HL-60 (cell line): ENCODE data around the gene RTL9.

Source experiments
- POLR2AphosphoS5 ChIP-seq: IDR thresholded peaks from 2 replicates; pipeline ENCODE4 v1.6.1; 2012; ENCODE audit warnings: low read depth
- REST ChIP-seq: IDR thresholded peaks from 2 replicates; pipeline ENCODE4 v1.6.1; 2012; ENCODE audit warnings: low read depth; ENCODE audit not compliant: insufficient replicate concordance
- SPI1 ChIP-seq: IDR thresholded peaks from 2 replicates; pipeline ENCODE4 v1.6.1; 2012; ENCODE audit warnings: low read depth, mild to moderate bottlenecking, borderline replicate concordance
- TF ChIP-seq, protein P1 (sequence below): IDR thresholded peaks from one replicate; pipeline ENCODE4 v1.5.1; 2011; ENCODE audit warnings: low read length, control low read depth, inconsistent platforms; ENCODE audit not compliant: insufficient read depth

GRCh38 chrX:110327336-110327735, 31.3 kb upstream of the RTL9 start:
- TF ChIP-seq, protein P1, sequence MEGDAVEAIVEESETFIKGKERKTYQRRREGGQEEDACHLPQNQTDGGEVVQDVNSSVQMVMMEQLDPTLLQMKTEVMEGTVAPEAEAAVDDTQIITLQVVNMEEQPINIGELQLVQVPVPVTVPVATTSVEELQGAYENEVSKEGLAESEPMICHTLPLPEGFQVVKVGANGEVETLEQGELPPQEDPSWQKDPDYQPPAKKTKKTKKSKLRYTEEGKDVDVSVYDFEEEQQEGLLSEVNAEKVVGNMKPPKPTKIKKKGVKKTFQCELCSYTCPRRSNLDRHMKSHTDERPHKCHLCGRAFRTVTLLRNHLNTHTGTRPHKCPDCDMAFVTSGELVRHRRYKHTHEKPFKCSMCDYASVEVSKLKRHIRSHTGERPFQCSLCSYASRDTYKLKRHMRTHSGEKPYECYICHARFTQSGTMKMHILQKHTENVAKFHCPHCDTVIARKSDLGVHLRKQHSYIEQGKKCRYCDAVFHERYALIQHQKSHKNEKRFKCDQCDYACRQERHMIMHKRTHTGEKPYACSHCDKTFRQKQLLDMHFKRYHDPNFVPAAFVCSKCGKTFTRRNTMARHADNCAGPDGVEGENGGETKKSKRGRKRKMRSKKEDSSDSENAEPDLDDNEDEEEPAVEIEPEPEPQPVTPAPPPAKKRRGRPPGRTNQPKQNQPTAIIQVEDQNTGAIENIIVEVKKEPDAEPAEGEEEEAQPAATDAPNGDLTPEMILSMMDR: no peak
- TF ChIP-seq POLR2AphosphoS5 (no peak), REST (no peak), SPI1 (peak; percentile 61; the same call in 1 of the 2 replicates)
